ENCODE measurements around the gene WDR83. TPM values are rescaled to one million over a fixed set of nuclear protein-coding genes. Genes with fewer than 3 reads are reported as not detected.

The WDR83 gene
- total and polyA plus RNA-seq, 2 of the 8 experiments (the other 6 are each of a cell fraction or from before 2014, with no cell fraction given) = 12.6 to 15.3 TPM

- no peak overlapping the region for H2BK15ac ChIP-seq (ENCODE audit: low read length)
- FAIRE-seq = no peak
Measured at GRCh38 chr19:12623361-12624031, 43.1 kb upstream of the WDR83 start.

More at GRCh38 chr19:12623361-12624031, 43.1 kb upstream of the WDR83 start:
- Histone ChIP-seq H3K23ac (ENCODE audit: insufficient read length) (no peak overlapping the region), H3K4me1 (replicated peaks in 1 of 4; ENCODE audit: control insufficient read depth in 3 of 4, insufficient read depth in 4 of 4, low read length in 3 of 4) (no peaks in the 10 kb centered on the region), H2BK20ac (ENCODE audit: low read length) (no peak overlapping the region), H3K56ac (replicated peaks; ENCODE audit: insufficient read length, low read depth, low read length) (no peak overlapping the region), H2AK5ac (ENCODE audit: low read depth, low read length) (no peak overlapping the region), H2AFZ (ENCODE audit: low read length) (no peak overlapping the region), H3K18ac (ENCODE audit: extremely low read depth, low read length) (no peak overlapping the region), H3K14ac (ENCODE audit: insufficient read length) (no peak overlapping the region), H3K27ac (ENCODE audit: low read depth, low read length) (no peak overlapping the region), H2BK5ac (ENCODE audit: low read depth, low read length) (no peak overlapping the region), H3K4me2 (ENCODE audit: insufficient read depth in 1 of 2, low read depth in 2 of 2, low read length in 2 of 2) (no peak overlapping the region), H4K91ac (replicated peaks; ENCODE audit: insufficient read length, low read length) (no peak overlapping the region), H3K9ac (replicated peaks in 1 of 4; ENCODE audit: extremely low read depth in 1 of 4, low read depth in 3 of 4, low read length in 3 of 4) (no peak overlapping the region), H4K20me1 (replicated peaks in 1 of 2; ENCODE audit: control insufficient read depth in 1 of 2, insufficient read depth in 2 of 2, low read length in 2 of 2) (no peaks in the 10 kb centered on the region), H3K79me2 (ENCODE audit: control insufficient read depth in 1 of 2, insufficient read depth in 2 of 2, low read length in 2 of 2) (peaks cover 3 to 25% of the 10 kb centered on the region in 2 experiments; a peak in 2 of 4 replicates), H2BK120ac (replicated peaks; ENCODE audit: low read depth, low read length) (no peak overlapping the region), H3K4ac (replicated peaks; ENCODE audit: insufficient read length, low read depth, low read length) (no peak overlapping the region), H3K27me3 (replicated peaks in 1 of 4; ENCODE audit: control insufficient read depth in 3 of 4, extremely low read depth in 1 of 4, insufficient read depth in 3 of 4, low read length in 3 of 4) (no peaks in the 10 kb centered on the region), H3K23me2 (ENCODE audit: low read depth, low read length) (no peaks in the 10 kb centered on the region), H3K4me3 (ENCODE audit: extremely low read depth in 1 of 4, insufficient read depth in 2 of 4, low read depth in 3 of 4, low read length in 4 of 4) (no peak overlapping the region), H4K5ac (ENCODE audit: insufficient read length, low read depth, low read length) (no peak overlapping the region), H3K36me3 (ENCODE audit: control insufficient read depth in 2 of 4, insufficient read depth in 4 of 4, low read length in 3 of 4) (peaks cover 7 to 51% (median 36%) of the 10 kb centered on the region in 4 experiments; a peak in 7 of 8 replicates), H3K79me1 (ENCODE audit: low read depth, low read length) (no peaks in the 10 kb centered on the region), H3K9me3 (ENCODE audit: insufficient read depth in 2 of 2, low read depth in 1 of 2, low read length in 1 of 2) (peaks cover 17 to 28% of the 10 kb centered on the region in 2 experiments), H4K8ac (ENCODE audit: extremely low read depth, insufficient read depth, low read length) (no peak overlapping the region), H2BK12ac (ENCODE audit: low read depth, low read length) (no peak overlapping the region)
- WGBS, 2 experiments (ENCODE audit: extremely low coverage in 1 of 2, insufficient coverage in 1 of 2, insufficient read length in 1 of 2, insufficient replicate concordance in 2 of 2, low coverage in 1 of 2, low lambda C conversion rate in 2 of 2, missing lambda C conversion rate in 1 of 2) = 97% methylated on average over 4 of the region's 4 CpGs; no CpG with 5 or more reads in 1 of the 2 experiments
- ChIA-PET CTCF (ENCODE audit: partially characterized antibody) (interaction anchor here (0.7 to 1.3 kb wide), 4 partner anchors 10 to 198 kb away, joined by 3 to 5 read pairs (median 4); no protein-coding TSS in a partner anchor), POLR2A (ENCODE audit: partially characterized antibody) (interaction anchor here (0.8 to 0.9 kb wide), 3 partner anchors 10 to 53 kb away, joined by 3 read pairs; no protein-coding TSS in a partner anchor)
- TF ChIP-seq POU5F1 (IDR thresholded peaks at IDR 0.05; ENCODE audit: low read depth, low read length) (no peak), GABPA (IDR thresholded peaks at IDR 0.05; ENCODE audit: borderline replicate concordance, insufficient read depth, low read length) (no peak), SRF (IDR thresholded peaks at IDR 0.05; ENCODE audit: low read depth, low read length) (no peak), FOSL1 (IDR thresholded peaks at IDR 0.05; ENCODE audit: insufficient read depth, low read depth, low read length) (no peak)
- DNase-seq (ENCODE audit: low read depth in 1 of 2, low spot score in 2 of 2) = no peak

Data from H1 (cell line).